ENCODE results near the gene NPPC.

DNA sequence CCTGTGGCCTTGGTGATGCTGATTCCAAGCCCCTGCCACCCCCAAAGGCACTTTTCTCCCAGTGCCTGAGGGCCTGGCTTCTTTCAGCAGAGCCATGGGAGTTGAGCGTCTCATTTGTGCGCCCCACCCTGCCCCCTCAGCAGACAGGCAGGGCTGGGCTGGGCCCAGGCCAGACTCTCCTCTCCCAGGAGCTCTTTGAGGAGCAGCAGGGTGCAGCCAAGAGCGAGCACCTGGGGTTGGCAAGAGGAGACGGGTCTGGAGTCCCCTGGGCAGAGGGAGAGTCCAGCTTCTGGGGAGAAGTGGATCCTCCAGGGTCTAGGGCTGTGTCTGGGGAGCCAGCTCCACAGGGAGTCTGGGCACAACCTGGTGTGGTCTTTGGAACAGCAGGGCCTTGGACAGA lies 21.2 kb downstream of the NPPC start:
- TF ChIP-seq RAD21 (conservative IDR thresholded peaks at IDR 0.05 in 1 of 2, IDR thresholded peaks at IDR 0.05 in 1 of 2) (no peak), CTCF (IDR thresholded peaks at IDR 0.05) (no peak)

Measured in A549 (cell line).